HepG2 (cell line): ENCODE results near the gene MXRA7. TPM values are rescaled to one million over a fixed set of nuclear protein-coding genes. Genes with fewer than 3 reads are reported as not detected.
A peak's percentile ranks its signal among the peaks of the same experiment; 100 is the strongest.

Source experiments
- ARID5B ChIP-seq: IDR thresholded peaks from 2 replicates; pipeline ENCODE4 v1.4.0; 2020; ENCODE audit warnings: mild to moderate bottlenecking, missing genetic modification reagents
- ATRX ChIP-seq: sonication (generic); formaldehyde crosslinking; IDR thresholded peaks from 2 replicates; pipeline ENCODE4 v1.4.0; 2020; ENCODE audit warnings: missing genetic modification reagents, borderline replicate concordance
- CCAR2 ChIP-seq: fragments of 200-400 bp; formaldehyde crosslinking; optimal IDR thresholded peaks from 2 replicates; pipeline ENCODE3; 2018; ENCODE audit warnings: low read depth, mild to moderate bottlenecking, low read length, moderate library complexity
- HIC2 ChIP-seq: sonication (generic); formaldehyde crosslinking; IDR thresholded peaks from 2 replicates; pipeline ENCODE4 v1.9.0; 2022; ENCODE audit warnings: low read depth, missing genetic modification reagents
- HMGXB4 ChIP-seq, 2 experiments: sonication (generic) in 1 of 2; formaldehyde crosslinking in 1 of 2; IDR thresholded peaks; 2 replicates each; pipeline versions ENCODE4 v1.4.0 to v1.6.1; 2018 to 2020; ENCODE audit warnings: missing genetic modification reagents in 2 of 2, borderline replicate concordance in 1 of 2, low read depth in 1 of 2, mild to moderate bottlenecking in 1 of 2, missing biosample characterization in 1 of 2
- HNRNPH1 ChIP-seq: fragments of 200-400 bp; formaldehyde crosslinking; optimal IDR thresholded peaks from 2 replicates; pipeline ENCODE3; 2017; ENCODE audit warnings: mild to moderate bottlenecking, low read depth, low read length
- IRX3 ChIP-seq: sonication (generic); formaldehyde crosslinking; IDR thresholded peaks from 2 replicates; pipeline ENCODE4 v1.8.1; 2023; ENCODE audit warnings: mild to moderate bottlenecking, low read depth, missing genetic modification reagents, borderline replicate concordance
- KMT2A ChIP-seq: sonication (generic); formaldehyde crosslinking; IDR thresholded peaks from 2 replicates; pipeline ENCODE4 v1.4.0; 2020; ENCODE audit warnings: missing genetic modification reagents
- STAG1 ChIP-seq: sonication (generic); formaldehyde crosslinking; IDR thresholded peaks from 2 replicates; pipeline ENCODE4 v1.4.0; 2020; ENCODE audit warnings: missing genetic modification reagents
- THAP9 ChIP-seq: sonication (generic); formaldehyde crosslinking; IDR thresholded peaks from 2 replicates; pipeline ENCODE4; 2020; ENCODE audit warnings: missing genetic modification reagents, mild to moderate bottlenecking, borderline replicate concordance
- ZNF18 ChIP-seq: sonication (generic); formaldehyde crosslinking; IDR thresholded peaks from 2 replicates; pipeline ENCODE4 v1.8.0; 2022; ENCODE audit warnings: mild to moderate bottlenecking, missing genetic modification reagents; ENCODE audit not compliant: insufficient replicate concordance
- ZNF543 ChIP-seq: sonication (generic); formaldehyde crosslinking; IDR thresholded peaks from 2 replicates; pipeline ENCODE4 v1.4.0; 2020; ENCODE audit warnings: mild to moderate bottlenecking, missing genetic modification reagents
- ZNF75D ChIP-seq: sonication (generic); formaldehyde crosslinking; IDR thresholded peaks from 2 replicates; pipeline ENCODE4 v1.8.1; 2023; ENCODE audit warnings: missing genetic modification reagents, mild to moderate bottlenecking, borderline replicate concordance
- ZSCAN22 ChIP-seq: sonication (generic); formaldehyde crosslinking; IDR thresholded peaks from 2 replicates; pipeline ENCODE4 v1.4.0; 2020; ENCODE audit warnings: mild to moderate bottlenecking, missing genetic modification reagents
- polyA plus RNA-seq, 8 experiments: library from polyadenylated mRNA; depleted of rRNA in 3 of 8; stranded (reverse) in 7 of 8; unstranded in 1 of 8; fragments of >200 nt; fragmentation: Illumina TruSeq in 4 of 8; extraction: Trizol in 4 of 8; gene quantifications; 2 replicates each; pipeline versions ENCODE4 v1.2.1 to v1.2.3, GENCODE V29; 2011 to 2016; ENCODE audit warnings: low read depth in 4 of 8, missing spikeins in 1 of 8, mixed read lengths in 1 of 8; ENCODE audit not compliant: insufficient read depth in 1 of 8
- total RNA-seq, 5 experiments: library from RNA; depleted of rRNA; stranded (reverse); fragments of >200 nt; fragmentation: Illumina TruSeq; extraction: Trizol; gene quantifications; 2 replicates each; pipeline ENCODE4 v1.2.3, GENCODE V29; 2016; ENCODE audit warnings: low read depth in 1 of 5

MXRA7 gene
- total and polyA plus RNA-seq, 2 of the 13 experiments (the other 11 are each of a cell fraction or from before 2014, with no cell fraction given) = 44.8 to 112 TPM

- peak; percentile 18; the same call in 1 of the 2 replicates for TF ChIP-seq THAP9 (CRISPR knock-in tag)
- TF ChIP-seq HMGXB4 (CRISPR knock-in tag; IDR thresholded peaks at IDR 0.05; ENCODE audit: borderline replicate concordance in 1 of 2, low read depth in 1 of 2) = 0 out of 4 replicates have a peak, but pooled peaks of 1 of the 2 experiments have one; percentile 27
- no peak; the same call in 1 of the 2 replicates for TF ChIP-seq KMT2A (CRISPR knock-in tag)
- 0 out of 2 replicates have a peak, but pooled peaks have one; percentile 0 for TF ChIP-seq STAG1 (CRISPR knock-in tag)
- TF ChIP-seq ZNF18 (CRISPR knock-in tag) = no peak
- TF ChIP-seq ATRX (CRISPR knock-in tag) = no peak
- TF ChIP-seq CCAR2 = no peak
- TF ChIP-seq ARID5B (CRISPR knock-in tag) = 0 out of 2 replicates have a peak, but pooled peaks have one; percentile 8
- TF ChIP-seq IRX3 (CRISPR knock-in tag) = no peak; the same call in 1 of the 2 replicates
- TF ChIP-seq HIC2 = no peak; the same call in 1 of the 2 replicates
- TF ChIP-seq ZNF75D = no peak
- no peak for TF ChIP-seq ZNF543
- TF ChIP-seq ZSCAN22 (CRISPR knock-in tag) = no peak
- no peak for TF ChIP-seq HNRNPH1
Observed at GRCh38 chr17:76725580-76726230, 14.9 kb upstream of the MXRA7 start (continued).
